DOHH2 (cell line): Measurements from ENCODE around the gene TBC1D16.

Experiments used
- EZH2phosphoT487 ChIP-seq: fragments of 200-600 bp; sonication (generic); IDR thresholded peaks from 2 replicates; pipeline ENCODE4 v1.6.1; 2017; ENCODE audit warnings: borderline replicate concordance, mild to moderate bottlenecking, antibody characterized with exemption, low read length, moderate library complexity, mixed read lengths
- TF ChIP-seq, protein P1 (sequence below): fragments of 200-600 bp; sonication (generic); IDR thresholded peaks from one replicate; pipeline ENCODE4 v1.5.1; 2014; ENCODE audit warnings: antibody characterized with exemption, mild to moderate bottlenecking, low read depth, low read length; ENCODE audit not compliant: poor library complexity, severe bottlenecking

DNA sequence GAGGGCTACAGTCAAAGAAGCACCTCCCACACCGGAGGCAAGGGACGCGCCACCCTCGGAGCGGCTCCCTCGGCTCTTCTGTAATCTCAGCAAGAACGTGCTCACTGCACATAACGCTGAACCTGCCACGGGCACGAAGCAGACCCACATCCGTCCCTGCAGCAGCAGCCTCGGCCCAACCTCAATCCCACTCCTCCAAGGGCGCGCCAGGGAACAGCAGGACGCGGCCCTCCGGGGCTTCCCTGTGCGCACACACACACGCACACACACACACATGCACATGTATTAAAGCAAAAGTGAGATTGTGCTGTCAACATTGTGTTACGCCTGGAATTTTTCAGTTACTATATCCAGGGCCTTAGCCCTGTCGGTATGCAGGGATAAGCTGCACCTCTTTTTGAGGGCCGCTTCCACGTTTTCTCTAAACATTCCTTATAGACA, 54.0 kb downstream of the TBC1D16 start:
- TF ChIP-seq, protein P1, sequence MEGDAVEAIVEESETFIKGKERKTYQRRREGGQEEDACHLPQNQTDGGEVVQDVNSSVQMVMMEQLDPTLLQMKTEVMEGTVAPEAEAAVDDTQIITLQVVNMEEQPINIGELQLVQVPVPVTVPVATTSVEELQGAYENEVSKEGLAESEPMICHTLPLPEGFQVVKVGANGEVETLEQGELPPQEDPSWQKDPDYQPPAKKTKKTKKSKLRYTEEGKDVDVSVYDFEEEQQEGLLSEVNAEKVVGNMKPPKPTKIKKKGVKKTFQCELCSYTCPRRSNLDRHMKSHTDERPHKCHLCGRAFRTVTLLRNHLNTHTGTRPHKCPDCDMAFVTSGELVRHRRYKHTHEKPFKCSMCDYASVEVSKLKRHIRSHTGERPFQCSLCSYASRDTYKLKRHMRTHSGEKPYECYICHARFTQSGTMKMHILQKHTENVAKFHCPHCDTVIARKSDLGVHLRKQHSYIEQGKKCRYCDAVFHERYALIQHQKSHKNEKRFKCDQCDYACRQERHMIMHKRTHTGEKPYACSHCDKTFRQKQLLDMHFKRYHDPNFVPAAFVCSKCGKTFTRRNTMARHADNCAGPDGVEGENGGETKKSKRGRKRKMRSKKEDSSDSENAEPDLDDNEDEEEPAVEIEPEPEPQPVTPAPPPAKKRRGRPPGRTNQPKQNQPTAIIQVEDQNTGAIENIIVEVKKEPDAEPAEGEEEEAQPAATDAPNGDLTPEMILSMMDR = no peak
- no peak for TF ChIP-seq EZH2phosphoT487
